ENCODE data around the gene NOXA1. TPM values are rescaled to one million over a fixed set of nuclear protein-coding genes. Genes with fewer than 3 reads are reported as not detected.

The NOXA1 gene
- total and polyA plus RNA-seq, 8 donors: 6.6 to 45.5 (median 12.6) TPM

DNA sequence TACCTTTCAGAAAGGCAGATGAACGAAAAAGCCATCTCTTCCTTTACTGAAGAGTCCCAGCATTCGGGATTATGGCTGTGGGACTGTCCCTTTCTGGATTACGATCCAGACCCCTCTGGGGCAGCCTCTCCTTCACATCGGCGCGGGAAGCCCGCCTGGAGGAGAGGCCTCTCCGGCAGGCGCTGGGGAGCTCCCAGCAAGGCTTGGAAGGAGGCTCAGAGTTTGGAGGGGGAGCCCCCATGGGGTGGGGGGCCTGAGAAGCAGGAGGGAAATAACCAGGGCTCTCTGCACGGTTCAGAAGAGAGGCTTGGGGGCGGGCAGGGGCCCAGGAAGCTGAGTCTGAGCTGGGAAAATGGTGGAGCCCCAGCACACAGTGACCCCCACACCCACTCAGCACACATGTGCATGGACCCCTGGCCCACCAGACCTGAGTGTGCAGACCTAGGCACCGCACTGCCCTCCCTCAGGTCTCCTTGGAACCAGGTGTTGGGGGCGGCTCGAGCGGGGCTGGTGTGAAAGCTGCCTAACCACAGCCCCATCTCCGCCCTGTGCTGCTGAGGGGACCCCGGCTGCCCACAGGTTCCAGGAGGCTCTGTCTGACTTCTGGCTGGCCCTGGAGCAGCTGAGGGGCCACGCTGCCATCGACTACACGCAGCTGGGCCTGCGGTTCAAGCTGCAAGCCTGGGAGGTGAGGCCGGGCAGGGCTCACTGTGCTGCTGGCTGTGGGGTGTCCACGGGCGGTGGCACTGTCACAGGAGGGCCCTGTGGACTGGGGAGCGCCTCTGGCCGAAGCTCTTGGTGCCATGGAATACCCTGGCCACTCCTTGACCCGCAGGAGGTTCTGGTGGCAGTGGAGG lies 4.5 kb downstream of the NOXA1 start:
- ATAC-seq: no peak
- FAIRE-seq: no peak
- Histone ChIP-seq H3K4me1 (peaks cover 0 to 8% (median 0%) of the 10 kb centered on the region in 3 donors), H3K9me3 (no peaks in the 10 kb centered on the region), H3K36me3 (no peaks in the 10 kb centered on the region), H3K27ac (no peak overlapping the region), H3K4me3 (no peak overlapping the region), H3K27me3 (no peaks in the 10 kb centered on the region)
- intact Hi-C loops (cut with DNase I): no loop called here
- TF ChIP-seq, protein P1, sequence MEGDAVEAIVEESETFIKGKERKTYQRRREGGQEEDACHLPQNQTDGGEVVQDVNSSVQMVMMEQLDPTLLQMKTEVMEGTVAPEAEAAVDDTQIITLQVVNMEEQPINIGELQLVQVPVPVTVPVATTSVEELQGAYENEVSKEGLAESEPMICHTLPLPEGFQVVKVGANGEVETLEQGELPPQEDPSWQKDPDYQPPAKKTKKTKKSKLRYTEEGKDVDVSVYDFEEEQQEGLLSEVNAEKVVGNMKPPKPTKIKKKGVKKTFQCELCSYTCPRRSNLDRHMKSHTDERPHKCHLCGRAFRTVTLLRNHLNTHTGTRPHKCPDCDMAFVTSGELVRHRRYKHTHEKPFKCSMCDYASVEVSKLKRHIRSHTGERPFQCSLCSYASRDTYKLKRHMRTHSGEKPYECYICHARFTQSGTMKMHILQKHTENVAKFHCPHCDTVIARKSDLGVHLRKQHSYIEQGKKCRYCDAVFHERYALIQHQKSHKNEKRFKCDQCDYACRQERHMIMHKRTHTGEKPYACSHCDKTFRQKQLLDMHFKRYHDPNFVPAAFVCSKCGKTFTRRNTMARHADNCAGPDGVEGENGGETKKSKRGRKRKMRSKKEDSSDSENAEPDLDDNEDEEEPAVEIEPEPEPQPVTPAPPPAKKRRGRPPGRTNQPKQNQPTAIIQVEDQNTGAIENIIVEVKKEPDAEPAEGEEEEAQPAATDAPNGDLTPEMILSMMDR (IDR thresholded peaks at IDR 0.05): no peak
- peak in 3 of 6 donors; percentile 37 to 76 (median 58) for DNase-seq
- WGBS, 2 donors: 86 to 92% methylated on average over 27 of the region's 27 CpGs

DNA sequence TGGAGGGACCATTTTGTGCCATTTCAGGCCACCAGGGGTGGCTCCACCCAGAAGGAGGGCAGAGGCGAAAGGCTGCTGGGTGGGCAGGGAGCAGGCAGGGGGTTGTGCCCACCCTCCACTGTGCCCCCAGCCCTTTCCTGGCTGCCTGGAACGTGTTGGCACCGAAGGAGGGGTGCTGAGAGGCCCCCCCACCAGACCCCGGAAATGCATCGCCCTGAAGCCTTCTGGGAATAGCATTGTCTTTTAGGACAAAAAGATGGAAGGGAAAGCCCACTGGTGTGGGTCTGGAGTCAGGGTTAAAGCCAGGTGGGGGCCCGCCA lies 5.1 kb downstream of the NOXA1 start:
- Histone ChIP-seq H3K27ac (no peak overlapping the region), H3K27me3 (no peaks in the 10 kb centered on the region), H3K4me1 (peaks cover 0 to 8% (median 0%) of the 10 kb centered on the region in 3 donors), H3K4me3 (no peak overlapping the region), H3K36me3 (no peaks in the 10 kb centered on the region), H3K9me3 (no peaks in the 10 kb centered on the region)
- TF ChIP-seq, protein P1 (IDR thresholded peaks at IDR 0.05): no peak
- FAIRE-seq: no peak
- 80 to 88% methylated on average over 6 of the region's 6 CpGs for WGBS, 2 donors
- no peak for ATAC-seq
- DNase-seq: peak in 2 of 6 donors; percentile 28
- intact Hi-C loops (cut with DNase I): no loop called here

DNA sequence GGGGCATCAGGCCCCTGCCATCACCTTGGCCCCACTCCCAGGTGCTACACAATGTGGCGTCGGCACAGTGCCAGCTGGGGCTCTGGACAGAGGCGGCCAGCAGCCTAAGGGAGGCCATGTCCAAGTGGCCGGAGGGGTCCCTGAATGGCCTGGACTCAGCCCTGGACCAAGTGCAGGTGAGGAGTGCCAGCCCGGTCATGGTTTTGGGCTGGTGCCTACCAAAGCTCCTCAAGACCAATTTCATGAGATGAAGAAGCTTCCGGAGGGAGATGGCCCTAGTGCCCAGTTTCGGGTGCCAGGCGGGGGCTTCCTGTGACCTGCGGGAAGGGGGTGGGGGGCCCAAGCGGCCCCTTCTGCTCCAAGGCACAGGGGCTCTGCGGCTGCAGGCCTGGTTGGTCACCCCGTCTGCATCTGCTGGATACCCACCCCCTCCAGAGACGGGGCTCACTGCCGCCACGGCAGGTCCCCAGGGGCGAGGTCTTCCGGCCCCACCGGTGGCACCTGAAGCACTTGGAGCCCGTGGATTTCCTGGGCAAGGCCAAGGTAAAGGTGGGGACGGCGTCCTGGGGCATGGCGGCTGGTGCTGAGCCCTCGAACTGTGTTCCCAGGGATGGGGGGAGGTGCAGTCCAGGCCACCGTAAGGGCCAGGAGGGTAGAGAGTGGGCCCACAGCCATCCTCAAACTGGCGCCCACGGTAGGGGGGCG lies 5.8 kb downstream of the NOXA1 start:
- DNase-seq (peak in 3 of 6 donors; percentile 61 to 80 (median 65)), FAIRE-seq (no peak), ATAC-seq (no peak)
- intact Hi-C loops (cut with DNase I): no loop called here
- WGBS, 2 donors: 83 to 88% methylated on average over 26 to 27 of the region's 27 CpGs
- Histone ChIP-seq H3K27me3 (no peaks in the 10 kb centered on the region), H3K4me1 (peaks cover 0 to 7% (median 0%) of the 10 kb centered on the region in 3 donors), H3K9me3 (no peaks in the 10 kb centered on the region), H3K27ac (no peak overlapping the region), H3K36me3 (no peaks in the 10 kb centered on the region), H3K4me3 (no peak overlapping the region)
- TF ChIP-seq, protein P1 (IDR thresholded peaks at IDR 0.05): no peak

DNA sequence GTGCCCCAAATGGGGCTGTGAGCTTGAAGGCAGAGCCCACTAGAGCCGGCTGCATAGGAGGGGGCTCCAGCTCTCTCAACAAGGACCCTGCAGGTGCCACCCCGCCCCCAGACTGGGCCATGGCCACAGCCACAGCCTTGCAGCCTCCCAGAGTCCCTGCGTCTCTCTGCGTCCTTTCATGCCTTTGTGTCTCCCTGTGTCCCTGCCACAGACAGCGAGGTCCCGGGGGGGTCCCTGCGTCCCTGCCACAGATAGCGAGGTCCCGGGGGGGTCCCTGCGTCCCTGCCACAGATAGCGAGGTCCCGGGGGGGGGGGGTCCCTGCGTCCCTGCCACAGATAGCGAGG lies 6.3 kb downstream of the NOXA1 start:
- DNase-seq (peak in 1 of 6 donors; percentile 75), FAIRE-seq (no peak), ATAC-seq (no peak)
- H3K4me3 ChIP-seq: no peak overlapping the region
- H3K27ac ChIP-seq: no peak overlapping the region
- peaks cover 0 to 2% (median 0%) of the 10 kb centered on the region in 3 donors for H3K4me1 ChIP-seq
- intact Hi-C loops (cut with DNase I): no loop called here
- WGBS, 2 donors: 75 to 82% methylated on average over 9 to 14 of the region's 14 CpGs
- no peaks in the 10 kb centered on the region for H3K9me3 ChIP-seq
- TF ChIP-seq, protein P1 (IDR thresholded peaks at IDR 0.05): no peak
- no peaks in the 10 kb centered on the region for H3K36me3 ChIP-seq
- H3K27me3 ChIP-seq: no peaks in the 10 kb centered on the region

Data from pancreas (tissue), 10 donors.